HCT116 (cell line): ENCODE results near the gene POMGNT2. TPM values are rescaled to one million over a fixed set of nuclear protein-coding genes. Genes with fewer than 3 reads are reported as not detected.

Source experiments
- ATAC-seq: fragments of 200-7000 bp; cut with Tn5 transposase; 2 replicates; pipeline ENCODE4 v1.9.1; 2020; ENCODE audit warnings: mild to moderate bottlenecking, moderate library complexity
- BruUV-seq: library from RNA; stranded (reverse); fragments of 400-500 nt; replicated peaks from 2 replicates; lab custom pipeline; 2021; lab: Mats Ljungman, UMichigan
- CTCF ChIA-PET: fragments of 300-600 bp; sonication (Branson Sonifier 250); formaldehyde crosslinking; loops from one replicate; lab custom pipeline; 2021; ENCODE audit warnings: antibody characterized with exemption; lab: Charles Lee
- POLR2A ChIA-PET: fragments of 300-600, 350-600 bp; sonication (Branson Sonifier 250); formaldehyde crosslinking; loops from one replicate; lab custom pipeline; 2021; ENCODE audit warnings: antibody characterized with exemption; lab: Charles Lee
- RAD21 ChIA-PET, 2 experiments: fragments of 300-600 bp; sonication (Branson Sonifier 250); formaldehyde crosslinking; loops; one replicate each; lab custom pipeline; 2023; ENCODE audit warnings: low total read pairs in 2 of 2; ENCODE audit not compliant: uncharacterized antibody in 2 of 2, unreplicated experiment in 2 of 2, low non-redundant PET in 1 of 2; lab: Charles Lee
- DNase-seq: peaks from one replicate; pipeline ENCODE4 v3.0.0-alpha.2; 2010; ENCODE audit warnings: low read depth, low spot score
- H2AFZ ChIP-seq: fragments of 200-600 bp; shearing (Covaris generic), sonication (generic); 2 replicates; pipeline ENCODE4 v1.6.1; 2017; ENCODE audit warnings: low read depth, mixed run types, mixed read lengths, antibody characterized with exemption, low read length; ENCODE audit not compliant: poor library complexity, severe bottlenecking
- H3K27ac ChIP-seq: 2 replicates; pipeline ENCODE4 v1.5.1; 2012; ENCODE audit warnings: low read depth, low read length
- H3K27me3 ChIP-seq: fragments of 200-600 bp; sonication (generic); 2 replicates; pipeline ENCODE4 v1.6.1; 2016; ENCODE audit warnings: mixed run types, low read length, mixed read lengths; ENCODE audit not compliant: insufficient read depth
- H3K36me3 ChIP-seq, 2 experiments: fragments of 200-500 bp in 1 of 2; fragments of 200-600 bp in 1 of 2; sonication (Bioruptor generic) in 1 of 2; sonication (generic) in 1 of 2; 2 replicates each; pipeline versions ENCODE4 v1.5.1 to v1.6.1; 2014 to 2016; ENCODE audit warnings: low read length in 2 of 2, inconsistent platforms in 1 of 2, mixed read lengths in 1 of 2, mixed run types in 1 of 2; ENCODE audit not compliant: insufficient read depth in 2 of 2, control insufficient read depth in 1 of 2
- H3K4me1 ChIP-seq, 2 experiments: fragments of 200-600 bp in 1 of 2; sonication (generic) in 1 of 2; 2 replicates each; pipeline versions ENCODE4 v1.5.1 to v1.6.1; 2012 to 2017; ENCODE audit warnings: low read length in 2 of 2, inconsistent platforms in 1 of 2, mild to moderate bottlenecking in 1 of 2, mixed read lengths in 1 of 2, mixed run types in 1 of 2, moderate library complexity in 1 of 2; ENCODE audit not compliant: insufficient read depth in 2 of 2, control insufficient read depth in 1 of 2
- H3K4me2 ChIP-seq: fragments of 200-600 bp; sonication (generic); 2 replicates; pipeline ENCODE4 v1.6.1; 2017; ENCODE audit warnings: mixed run types, low read length, mixed read lengths
- H3K4me3 ChIP-seq, 2 experiments: fragments of 200-600 bp in 1 of 2; sonication (generic) in 1 of 2; replicated peaks in 1 of 2; 2 replicates each; pipeline ENCODE4 v1.5.1; 2011 to 2016; ENCODE audit warnings: low read length in 2 of 2, control low read depth in 1 of 2, low read depth in 1 of 2, mild to moderate bottlenecking in 1 of 2, mixed read lengths in 1 of 2, mixed run types in 1 of 2
- H3K79me2 ChIP-seq: fragments of 200-600 bp; sonication (generic); 2 replicates; pipeline ENCODE4 v1.6.1; 2017; ENCODE audit warnings: mild to moderate bottlenecking, mixed run types, low read length, moderate library complexity, mixed read lengths; ENCODE audit not compliant: insufficient read depth
- H3K9ac ChIP-seq: fragments of 200-600 bp; sonication (generic); 2 replicates; pipeline ENCODE4 v1.6.1; 2016; ENCODE audit warnings: low read length, mixed read lengths
- H3K9me2 ChIP-seq: fragments of 200-600 bp; sonication (generic), shearing (Covaris generic); 2 replicates; pipeline ENCODE4 v1.6.1; 2017; ENCODE audit warnings: mixed run types, mild to moderate bottlenecking, moderate library complexity; ENCODE audit not compliant: insufficient read depth
- H3K9me3 ChIP-seq, 2 experiments: fragments of 200-500 bp in 1 of 2; fragments of 200-600 bp in 1 of 2; sonication (Bioruptor generic) in 1 of 2; sonication (generic) in 1 of 2; 2 replicates each; pipeline ENCODE4 v1.6.1; 2014 to 2017; ENCODE audit warnings: low read length in 2 of 2, mixed read lengths in 2 of 2, inconsistent platforms in 1 of 2, low read depth in 1 of 2, mild to moderate bottlenecking in 1 of 2, mixed run types in 1 of 2, moderate library complexity in 1 of 2; ENCODE audit not compliant: control insufficient read depth in 1 of 2, insufficient read depth in 1 of 2
- H4K20me1 ChIP-seq: fragments of 200-600 bp; sonication (generic), shearing (Covaris generic); 2 replicates; pipeline ENCODE4 v1.6.1; 2017; ENCODE audit warnings: mixed run types, mild to moderate bottlenecking, moderate library complexity; ENCODE audit not compliant: insufficient read depth
- CBX3 ChIP-seq: IDR thresholded peaks from 2 replicates; pipeline ENCODE4 v1.6.1; 2012; ENCODE audit warnings: low read depth
- EGR1 ChIP-seq: IDR thresholded peaks from 2 replicates; pipeline ENCODE4 v1.6.1; 2012; ENCODE audit warnings: low read depth
- JUND ChIP-seq: IDR thresholded peaks from 2 replicates; pipeline ENCODE4 v1.6.1; 2012
- POLR2A ChIP-seq: IDR thresholded peaks from 2 replicates; pipeline ENCODE4 v1.7.0; 2011; ENCODE audit warnings: borderline replicate concordance; ENCODE audit not compliant: insufficient read depth, insufficient read length; ENCODE audit errors: extremely low read depth
- REST ChIP-seq: IDR thresholded peaks from 2 replicates; pipeline ENCODE4 v1.6.1; 2012; ENCODE audit warnings: low read depth
- SP1 ChIP-seq: IDR thresholded peaks from 2 replicates; pipeline ENCODE4 v1.6.1; 2012; ENCODE audit warnings: low read depth
- SRF ChIP-seq: IDR thresholded peaks from 2 replicates; pipeline ENCODE4 v1.6.1; 2012; ENCODE audit warnings: low read depth
- TCF7L2 ChIP-seq: IDR thresholded peaks from 2 replicates; pipeline ENCODE4 v1.7.0; 2011; ENCODE audit warnings: borderline replicate concordance, inconsistent platforms; ENCODE audit not compliant: insufficient read depth, insufficient read length; ENCODE audit errors: extremely low read depth
- ZBTB33 ChIP-seq: IDR thresholded peaks from 2 replicates; pipeline ENCODE4 v1.6.1; 2011; ENCODE audit warnings: mild to moderate bottlenecking, low read length, moderate library complexity; ENCODE audit not compliant: insufficient replicate concordance; ENCODE audit errors: extremely low read depth
- ZFX ChIP-seq: fragments of 450-650 bp; IDR thresholded peaks from 2 replicates; pipeline ENCODE4 v1.6.1; 2017
- intact Hi-C: fragments of 100-400 bp; cut with micrococcal nuclease; formaldehyde crosslinking; loops from 2 replicates; pipeline ENCODE4 v1.10.0; 2022
- total RNA-seq: library from RNA; stranded (reverse); gene quantifications from one replicate; pipeline ENCODE4 v1.2.1, GENCODE V29; 2021; ENCODE audit not compliant: unreplicated experiment

The POMGNT2 gene
- total RNA-seq, 1 experiment from 2014 or later: 21.6 TPM

GRCh38 chr3:43096761-43097160 lies 9.1 kb downstream of the POMGNT2 start:
- Histone ChIP-seq H3K36me3 (no peaks in the 10 kb centered on the region), H3K79me2 (peaks cover 66% of the 10 kb centered on the region), H3K27me3 (no peaks in the 10 kb centered on the region), H3K9me3 (no peaks in the 10 kb centered on the region), H3K4me1 (no peaks in the 10 kb centered on the region), H3K4me3 (no peak overlapping the region), H3K27ac (no peak overlapping the region), H3K9me2 (no peaks in the 10 kb centered on the region), H2AFZ (no peak overlapping the region), H3K4me2 (no peak overlapping the region), H3K9ac (no peak overlapping the region), H4K20me1 (no peaks in the 10 kb centered on the region)
- ChIA-PET RAD21 (no interaction called here), POLR2A (no interaction called here), CTCF (no interaction called here)
- BruUV-seq: no TSS peak
- TF ChIP-seq ZBTB33 (no peak), ZFX (no peak), REST (no peak), SP1 (no peak), EGR1 (no peak), JUND (no peak), POLR2A (no peak), CBX3 (no peak), SRF (no peak), TCF7L2 (no peak)
- ATAC-seq: no peak
- intact Hi-C loops: no loop called here
- DNase-seq: no peak
